HepG2 (cell line): ENCODE measurements around the gene ZNF765. TPM values are rescaled to one million over a fixed set of nuclear protein-coding genes. Genes with fewer than 3 reads are reported as not detected.
A peak's percentile ranks its signal among the peaks of the same experiment; 100 is the strongest.

Experiments used
- ATAC-seq: fragments of 200-7000 bp; cut with Tn5 transposase; 3 replicates; pipeline ENCODE4 v1.9.1; 2020; ENCODE audit warnings: mild to moderate bottlenecking, moderate library complexity
- BruUV-seq: library from RNA; stranded (reverse); fragments of 400-500 nt; replicated peaks from 2 replicates; lab custom pipeline; 2021; lab: Mats Ljungman, UMichigan
- CTCF ChIA-PET: fragments of 300-600 bp; formaldehyde crosslinking; extraction: SDS; loops from one replicate; lab custom pipeline; 2021; ENCODE audit warnings: low total read pairs, inconsistent platforms, low intra/inter-chr PET ratio; lab: Yijun Ruan, JAX
- POLR2A ChIA-PET: fragments of 350-600 bp; sonication (Branson Sonifier 250); formaldehyde crosslinking; loops from one replicate; lab custom pipeline; 2020; ENCODE audit warnings: antibody characterized with exemption, inconsistent platforms; lab: Yijun Ruan, JAX
- DNase-seq: peaks from one replicate; pipeline ENCODE4 v3.0.0-alpha.2; 2015; ENCODE audit warnings: low spot score
- FAIRE-seq: peaks from 3 replicates; lab custom pipeline; 2011; peaks lifted over from hg19 to GRCh38; lab: Jason Lieb, UNC
- H2AFZ ChIP-seq: one replicate; pipeline ENCODE4 v1.6.1; 2011; ENCODE audit warnings: low read length, inconsistent platforms
- H3K27ac ChIP-seq: fragments of 300-600 bp; 3 replicates; pipeline ENCODE4 v1.8.0; 2011; ENCODE audit warnings: mixed run types, mild to moderate bottlenecking, mixed read lengths, low read length, inconsistent platforms; ENCODE audit not compliant: insufficient read depth; ENCODE audit errors: extremely low read length
- H3K27me3 ChIP-seq, 2 experiments: fragments of 200-600 bp in 1 of 2; 2 replicates in 1 of 2; 3 replicates in 1 of 2; pipeline versions ENCODE4 v1.6.0 to v1.8.0; 2011; ENCODE audit warnings: low read length in 2 of 2, mild to moderate bottlenecking in 2 of 2, moderate library complexity in 2 of 2, inconsistent platforms in 1 of 2; ENCODE audit not compliant: insufficient read depth in 2 of 2, control insufficient read depth in 1 of 2
- H3K36me3 ChIP-seq, 2 experiments: fragments of 200-600 bp in 1 of 2; replicated peaks in 1 of 2; 2 replicates in 1 of 2; 3 replicates in 1 of 2; pipeline versions ENCODE4 v1.5.1 to v1.8.0; 2011; ENCODE audit warnings: low read length in 2 of 2, inconsistent platforms in 1 of 2; ENCODE audit not compliant: insufficient read depth in 2 of 2, control insufficient read depth in 1 of 2
- H3K4me1 ChIP-seq: 2 replicates; pipeline ENCODE4 v1.5.1; 2012; ENCODE audit warnings: low read length, inconsistent platforms; ENCODE audit not compliant: insufficient read depth
- H3K4me2 ChIP-seq: 2 replicates; pipeline ENCODE4 v1.6.0; 2011; ENCODE audit warnings: low read depth, low read length, inconsistent platforms
- H3K4me3 ChIP-seq, 3 experiments: fragments of 200-600 bp in 1 of 3; sonication (generic), shearing (Covaris generic) in 1 of 3; replicated peaks in 1 of 3; 2 replicates each; pipeline ENCODE4 v1.5.1; 2011 to 2016; ENCODE audit warnings: low read length in 3 of 3, inconsistent platforms in 2 of 3, low read depth in 2 of 3, mild to moderate bottlenecking in 2 of 3, control low read depth in 1 of 3, mixed read lengths in 1 of 3; ENCODE audit not compliant: insufficient read depth in 1 of 3
- H3K79me2 ChIP-seq: one replicate; pipeline ENCODE4 v1.6.1; 2011; ENCODE audit warnings: low read length, inconsistent platforms; ENCODE audit not compliant: insufficient read depth
- H3K9ac ChIP-seq: 2 replicates; pipeline ENCODE4 v1.6.0; 2011; ENCODE audit warnings: mild to moderate bottlenecking, low read depth, low read length, inconsistent platforms; ENCODE audit not compliant: insufficient read depth
- H3K9me3 ChIP-seq: 2 replicates; pipeline ENCODE4 v1.5.1; 2012; ENCODE audit warnings: mild to moderate bottlenecking, low read length
- H4K20me1 ChIP-seq: 2 replicates; pipeline ENCODE4 v1.6.0; 2011; ENCODE audit warnings: inconsistent platforms, mild to moderate bottlenecking, low read length, moderate library complexity; ENCODE audit not compliant: insufficient read depth
- ATM ChIP-seq: fragments of 450-650 bp; IDR thresholded peaks from 2 replicates; pipeline ENCODE4 v1.7.1; 2017; ENCODE audit warnings: mild to moderate bottlenecking, borderline replicate concordance
- ELF3 ChIP-seq: IDR thresholded peaks from 2 replicates; pipeline ENCODE4 v1.6.1; 2016; ENCODE audit warnings: missing genetic modification reagents, missing compliant biosample characterization
- FOXO1 ChIP-seq: sonication (generic); formaldehyde crosslinking; IDR thresholded peaks from 2 replicates; pipeline ENCODE4 v1.4.0; 2020; ENCODE audit warnings: missing genetic modification reagents
- GATA4 ChIP-seq: sonication (generic); IDR thresholded peaks from 2 replicates; pipeline ENCODE4 v1.6.1; 2016; ENCODE audit warnings: antibody characterized with exemption, low read depth, borderline replicate concordance
- GATAD1 ChIP-seq: IDR thresholded peaks from 2 replicates; pipeline ENCODE4 v1.6.1; 2016; ENCODE audit warnings: missing genetic modification reagents, missing compliant biosample characterization
- GPN1 ChIP-seq: sonication (generic); formaldehyde crosslinking; IDR thresholded peaks from 2 replicates; pipeline ENCODE4 v1.5.1; 2020; ENCODE audit warnings: missing genetic modification reagents, borderline replicate concordance
- GTF3A ChIP-seq: sonication (generic); formaldehyde crosslinking; conservative IDR thresholded peaks from 2 replicates; pipeline ENCODE4 v1.4.0; 2020; ENCODE audit warnings: mild to moderate bottlenecking, missing genetic modification reagents
- HIVEP1 ChIP-seq: sonication (generic); formaldehyde crosslinking; IDR thresholded peaks from 2 replicates; pipeline ENCODE4 v1.4.0; 2020; ENCODE audit warnings: mild to moderate bottlenecking, missing genetic modification reagents
- MTA1 ChIP-seq: sonication (generic); formaldehyde crosslinking; IDR thresholded peaks from 2 replicates; pipeline ENCODE4 v1.4.0; 2020; ENCODE audit warnings: missing genetic modification reagents, mild to moderate bottlenecking, borderline replicate concordance
- NCOA1 ChIP-seq: sonication (generic); formaldehyde crosslinking; IDR thresholded peaks from 2 replicates; pipeline ENCODE4 v1.9.0; 2021; ENCODE audit warnings: missing genetic modification reagents
- RAD21 ChIP-seq: fragments of 450-650 bp; formaldehyde crosslinking; IDR thresholded peaks from 2 replicates; pipeline ENCODE4 v1.5.0; 2020; ENCODE audit warnings: mild to moderate bottlenecking
- SALL1 ChIP-seq: sonication (generic); formaldehyde crosslinking; IDR thresholded peaks from 2 replicates; pipeline ENCODE4 v1.8.0; 2022; ENCODE audit warnings: mild to moderate bottlenecking, missing genetic modification reagents
- SMC3 ChIP-seq: IDR thresholded peaks from 2 replicates; pipeline ENCODE4 v1.6.1; 2011; ENCODE audit warnings: low read length, improper control_type of control experiment
- SOX6 ChIP-seq, 2 experiments: fragments of 450-650 bp in 1 of 2; sonication (generic) in 1 of 2; formaldehyde crosslinking in 1 of 2; IDR thresholded peaks; 2 replicates each; pipeline versions ENCODE4 v1.4.0 to v1.6.1; 2017 to 2020; ENCODE audit warnings: antibody characterized with exemption in 1 of 2, mild to moderate bottlenecking in 1 of 2, missing genetic modification reagents in 1 of 2
- XBP1 ChIP-seq: sonication (generic); formaldehyde crosslinking; IDR thresholded peaks from 2 replicates; pipeline ENCODE4 v1.5.0; 2020; ENCODE audit warnings: missing genetic modification reagents
- ZMYM4 ChIP-seq: sonication (generic); formaldehyde crosslinking; IDR thresholded peaks from 2 replicates; pipeline ENCODE4 v1.8.1; 2023; ENCODE audit warnings: mild to moderate bottlenecking, missing genetic modification reagents
- ZNF101 ChIP-seq: sonication (generic); formaldehyde crosslinking; IDR thresholded peaks from 2 replicates; pipeline ENCODE4 v1.4.0; 2020; ENCODE audit warnings: mild to moderate bottlenecking, low read depth, missing genetic modification reagents, borderline replicate concordance
- ZNF335 ChIP-seq: sonication (generic); formaldehyde crosslinking; IDR thresholded peaks from 2 replicates; pipeline ENCODE4 v1.4.0; 2020; ENCODE audit warnings: missing genetic modification reagents
- WGBS: methylation state at CpG from one replicate; pipeline ENCODE4 v1.1.6; 2017; ENCODE audit warnings: low lambda C conversion rate; 5-methylcytosine and 5-hydroxymethylcytosine counted together
- in situ Hi-C: cut with HindIII; loops from 2 replicates; pipeline ENCODE4 v1.10.0; 2017; ENCODE audit warnings: low pct_unique_long_range_greater_than_20kb; ENCODE audit not compliant: extremely low pct_ligation_motif_present
- intact Hi-C: fragments of 100-400 bp; cut with micrococcal nuclease; formaldehyde crosslinking; loops from one replicate; pipeline ENCODE4 v1.10.0; 2022; ENCODE audit not compliant: unreplicated experiment
- polyA plus RNA-seq, 8 experiments: library from polyadenylated mRNA; depleted of rRNA in 3 of 8; stranded (reverse) in 7 of 8; unstranded in 1 of 8; fragments of >200 nt; fragmentation: Illumina TruSeq in 4 of 8; extraction: Trizol in 4 of 8; gene quantifications; 2 replicates each; pipeline versions ENCODE4 v1.2.1 to v1.2.3, GENCODE V29; 2011 to 2016; ENCODE audit warnings: low read depth in 4 of 8, missing spikeins in 1 of 8, mixed read lengths in 1 of 8; ENCODE audit not compliant: insufficient read depth in 1 of 8
- total RNA-seq, 5 experiments: library from RNA; depleted of rRNA; stranded (reverse); fragments of >200 nt; fragmentation: Illumina TruSeq; extraction: Trizol; gene quantifications; 2 replicates each; pipeline ENCODE4 v1.2.3, GENCODE V29; 2016; ENCODE audit warnings: low read depth in 1 of 5
- TF ChIP-seq, protein P1 (sequence below): sonication (generic); formaldehyde crosslinking; IDR thresholded peaks from 2 replicates; pipeline ENCODE4 v1.8.0; 2023; ENCODE audit warnings: mild to moderate bottlenecking, missing genetic modification reagents
- TF ChIP-seq, protein P2 (sequence below): sonication (generic); formaldehyde crosslinking; IDR thresholded peaks from 2 replicates; pipeline ENCODE4 v1.4.0; 2020; ENCODE audit warnings: missing genetic modification reagents, mild to moderate bottlenecking, borderline replicate concordance

The ZNF765 gene
- total and polyA plus RNA-seq, 2 of the 13 experiments (the other 11 are each of a cell fraction or from before 2014, with no cell fraction given) = 5.0 to 14.5 TPM

DNA sequence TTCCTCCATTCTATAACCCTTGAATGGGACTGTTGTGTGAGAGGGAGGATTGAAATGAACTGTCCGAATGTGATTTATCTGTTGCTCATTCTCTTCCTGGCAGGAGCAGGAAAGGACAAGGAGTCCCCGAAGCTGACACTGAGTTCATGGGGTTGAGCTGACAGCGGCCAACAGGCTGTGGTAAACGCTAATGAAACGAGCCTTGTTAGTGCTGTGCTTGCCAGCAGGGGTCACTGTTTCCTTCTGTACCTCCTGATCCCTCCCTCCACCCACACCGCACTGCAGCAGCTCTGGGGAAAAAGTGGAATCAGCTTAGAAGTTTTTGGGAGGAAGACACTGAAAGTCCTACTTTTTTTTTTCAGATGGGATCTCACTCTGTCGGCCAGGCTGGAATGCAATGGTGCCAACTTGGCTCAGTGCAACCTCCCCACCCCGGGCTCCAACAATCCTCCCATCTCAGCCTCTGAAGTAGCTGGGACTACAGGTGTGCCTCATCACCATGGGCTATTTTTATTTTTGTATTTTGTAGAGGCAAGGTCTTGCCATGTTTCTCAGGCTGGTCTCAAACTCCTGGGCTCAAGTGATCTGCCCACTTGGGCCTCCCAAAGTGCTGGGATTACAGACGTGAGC, 30.1 kb downstream of the ZNF765 start (continued):
- TF ChIP-seq MTA1 (no peak), SMC3 (peak; percentile 72), ATM (no peak), GATA4 (no peak), ZNF101 (CRISPR knock-in tag) (no peak), GPN1 (CRISPR knock-in tag) (no peak), GTF3A (CRISPR knock-in tag) (no peak), ZMYM4 (CRISPR knock-in tag) (peak; percentile 54; the same call in 1 of the 2 replicates), RAD21 (CRISPR knock-in tag) (peak; percentile 66), FOXO1 (CRISPR knock-in tag) (0 out of 2 replicates have a peak, but pooled peaks have one; percentile 12)
- TF ChIP-seq, protein P1, sequence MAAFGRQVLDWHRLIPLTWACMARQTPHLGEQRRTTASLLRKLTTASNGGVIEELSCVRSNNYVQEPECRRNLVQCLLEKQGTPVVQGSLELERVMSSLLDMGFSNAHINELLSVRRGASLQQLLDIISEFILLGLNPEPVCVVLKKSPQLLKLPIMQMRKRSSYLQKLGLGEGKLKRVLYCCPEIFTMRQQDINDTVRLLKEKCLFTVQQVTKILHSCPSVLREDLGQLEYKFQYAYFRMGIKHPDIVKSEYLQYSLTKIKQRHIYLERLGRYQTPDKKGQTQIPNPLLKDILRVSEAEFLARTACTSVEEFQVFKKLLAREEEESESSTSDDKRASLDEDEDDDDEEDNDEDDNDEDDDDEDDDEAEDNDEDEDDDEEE = no peak

DNA sequence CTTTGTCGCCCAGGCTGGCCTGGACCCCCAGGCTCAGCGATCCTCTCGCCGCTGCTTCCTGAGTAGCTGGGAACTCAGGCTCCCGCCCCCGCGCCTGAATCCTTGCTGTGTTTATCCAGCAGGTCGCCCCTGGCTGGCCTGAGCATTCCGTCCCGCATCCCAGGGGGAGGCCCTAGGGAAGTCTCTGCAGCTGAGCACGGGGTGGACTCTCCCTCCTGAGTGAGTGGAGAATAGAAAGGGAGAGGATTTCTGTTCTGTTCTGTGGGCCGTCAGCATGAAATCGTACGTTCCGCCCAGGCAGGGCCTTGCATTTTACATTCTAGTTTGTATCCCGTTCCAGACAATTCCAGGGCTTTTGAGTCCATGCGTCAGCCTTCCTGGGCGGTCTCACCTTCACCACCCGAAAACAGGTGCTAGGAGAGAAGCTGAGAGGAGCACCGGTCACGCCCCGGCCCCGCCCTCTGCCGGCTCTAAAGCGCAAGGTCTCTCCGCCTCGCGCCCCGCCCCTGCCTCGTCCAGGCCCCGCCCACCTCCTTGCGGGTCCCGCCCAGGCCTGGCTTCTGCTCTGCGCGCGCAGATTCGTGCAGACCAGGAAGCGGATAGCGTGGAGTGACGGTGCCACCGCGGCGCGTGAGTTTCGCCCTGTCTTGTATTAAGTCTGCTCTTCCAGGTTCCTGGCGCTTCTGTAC, 36.6 kb downstream of the ZNF765 start, which contains the start of gene ZNF761:
Gene ZNF761 (plus strand): TSS at position 586 of the 689 bp plus-strand sequence. CDS start 15,285 bp downstream, outside the sequence.
- intact Hi-C loops = loop anchor here (1.0 to 2.0 kb wide), 3 partner anchors 35 to 104 kb away; partner anchors contain the start of gene ZNF813
- POLR2A ChIA-PET = interaction anchor here (0.6 to 1.4 kb wide), 5 partner anchors 72 to 188 kb away, joined by 3 to 6 read pairs (median 4); no protein-coding TSS in a partner anchor
- Histone ChIP-seq H3K4me3 (peak within 1 kb of the TSS; percentile 91 to 96 (median 93)), H3K36me3 (peaks cover 4 to 8% of the 10 kb centered on the region in 2 experiments; a peak in 4 of 5 replicates), H3K9me3 (no peaks in the 10 kb centered on the region), H3K79me2 (peaks cover 38% of the 10 kb centered on the region), H3K27ac (peak within 1 kb of the TSS; percentile 81), H3K27me3 (no peaks in the 10 kb centered on the region; a peak in 1 of 5 replicates), H3K4me1 (peaks cover 38% of the 10 kb centered on the region), H3K4me2 (peak within 1 kb of the TSS; percentile 92), H4K20me1 (no peaks in the 10 kb centered on the region), H2AFZ (no peak within 1 kb of the TSS), H3K9ac (peak within 1 kb of the TSS; percentile 90)
- 1% methylated on average over 20 of the region's 46 CpGs for WGBS
- no peak for FAIRE-seq
- peak; percentile 96 for ATAC-seq
- in situ Hi-C loops = no loop called here
- CTCF ChIA-PET = no interaction called here
- BruUV-seq = TSS peak; percentile 53
- peak; percentile 91 for DNase-seq
- no peak for TF ChIP-seq XBP1
- TF ChIP-seq SOX6 (IDR thresholded peaks at IDR 0.05) = no peak
- TF ChIP-seq SOX6 (CRISPR knock-in tag; IDR thresholded peaks at IDR 0.05) = peak; percentile 33; the same call in 1 of the 2 replicates
- no peak for TF ChIP-seq NCOA1 (CRISPR knock-in tag)
- TF ChIP-seq GATAD1 (CRISPR knock-in tag) = 0 out of 2 replicates have a peak, but pooled peaks have one; percentile 48
- no peak for TF ChIP-seq SALL1 (CRISPR knock-in tag)
- 0 out of 2 replicates have a peak, but pooled peaks have one; percentile 54 for TF ChIP-seq ZNF335 (CRISPR knock-in tag)
- TF ChIP-seq, protein P2, sequence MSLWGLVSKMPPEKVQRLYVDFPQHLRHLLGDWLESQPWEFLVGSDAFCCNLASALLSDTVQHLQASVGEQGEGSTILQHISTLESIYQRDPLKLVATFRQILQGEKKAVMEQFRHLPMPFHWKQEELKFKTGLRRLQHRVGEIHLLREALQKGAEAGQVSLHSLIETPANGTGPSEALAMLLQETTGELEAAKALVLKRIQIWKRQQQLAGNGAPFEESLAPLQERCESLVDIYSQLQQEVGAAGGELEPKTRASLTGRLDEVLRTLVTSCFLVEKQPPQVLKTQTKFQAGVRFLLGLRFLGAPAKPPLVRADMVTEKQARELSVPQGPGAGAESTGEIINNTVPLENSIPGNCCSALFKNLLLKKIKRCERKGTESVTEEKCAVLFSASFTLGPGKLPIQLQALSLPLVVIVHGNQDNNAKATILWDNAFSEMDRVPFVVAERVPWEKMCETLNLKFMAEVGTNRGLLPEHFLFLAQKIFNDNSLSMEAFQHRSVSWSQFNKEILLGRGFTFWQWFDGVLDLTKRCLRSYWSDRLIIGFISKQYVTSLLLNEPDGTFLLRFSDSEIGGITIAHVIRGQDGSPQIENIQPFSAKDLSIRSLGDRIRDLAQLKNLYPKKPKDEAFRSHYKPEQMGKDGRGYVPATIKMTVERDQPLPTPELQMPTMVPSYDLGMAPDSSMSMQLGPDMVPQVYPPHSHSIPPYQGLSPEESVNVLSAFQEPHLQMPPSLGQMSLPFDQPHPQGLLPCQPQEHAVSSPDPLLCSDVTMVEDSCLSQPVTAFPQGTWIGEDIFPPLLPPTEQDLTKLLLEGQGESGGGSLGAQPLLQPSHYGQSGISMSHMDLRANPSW = peak; percentile 27; the same call in 1 of the 2 replicates
- TF ChIP-seq ELF3 (CRISPR knock-in tag) = peak; percentile 66
- peak; percentile 41; the same call in 1 of the 2 replicates for TF ChIP-seq HIVEP1 (CRISPR knock-in tag)
